HG03175 (cell line): ENCODE measurements around the gene MGA.
"Not testable (repeated sequence)": the region's sequence is repeated elsewhere in the genome, so short reads cannot be mapped to it uniquely, and the experiment has no call there.

Source experiments
- ATAC-seq: cut with Tn5 transposase; IDR thresholded peaks from one replicate; pipeline ENCODE4 v1.9.1; 2021; ENCODE audit warnings: mild to moderate bottlenecking, moderate library complexity; ENCODE audit not compliant: unreplicated experiment

Gene MGA

DNA sequence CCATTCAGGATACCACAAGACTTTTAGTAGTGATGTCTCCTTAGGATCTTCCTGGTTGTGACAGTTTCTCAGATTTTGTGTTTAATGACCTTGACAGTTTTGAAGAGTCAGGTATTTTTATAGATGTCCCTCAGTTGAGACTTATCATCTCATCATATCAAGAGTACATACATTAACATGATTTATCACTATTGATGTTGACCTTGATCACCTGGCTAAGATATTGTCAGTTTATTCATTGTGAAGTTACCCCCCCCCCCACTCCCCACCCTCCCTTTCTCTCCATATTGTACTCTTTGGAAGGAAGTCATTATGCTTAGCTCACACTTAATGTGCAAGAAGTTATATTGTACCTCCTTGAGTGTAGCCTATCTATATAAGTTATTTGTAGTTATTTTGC lies 42.9 kb downstream of the MGA start:
- ATAC-seq, result no peak

DNA sequence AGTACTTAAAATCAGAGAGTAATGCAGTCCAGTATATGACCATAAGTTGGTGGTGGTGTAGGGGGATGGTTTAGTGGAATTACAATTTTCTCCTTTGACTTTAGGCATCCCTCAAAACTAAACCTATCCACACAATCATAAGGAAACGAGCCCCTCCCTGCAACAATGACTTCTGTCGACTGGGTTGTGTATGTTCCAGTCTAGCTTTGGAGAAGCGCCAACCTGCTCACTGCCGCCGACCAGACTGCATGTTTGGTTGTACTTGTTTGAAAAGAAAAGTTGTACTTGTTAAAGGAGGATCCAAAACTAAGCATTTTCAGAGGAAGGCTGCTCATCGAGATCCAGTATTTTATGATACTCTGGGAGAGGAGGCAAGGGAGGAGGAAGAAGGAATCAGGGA lies 52.8 kb downstream of the MGA start:
- no peak for ATAC-seq

DNA sequence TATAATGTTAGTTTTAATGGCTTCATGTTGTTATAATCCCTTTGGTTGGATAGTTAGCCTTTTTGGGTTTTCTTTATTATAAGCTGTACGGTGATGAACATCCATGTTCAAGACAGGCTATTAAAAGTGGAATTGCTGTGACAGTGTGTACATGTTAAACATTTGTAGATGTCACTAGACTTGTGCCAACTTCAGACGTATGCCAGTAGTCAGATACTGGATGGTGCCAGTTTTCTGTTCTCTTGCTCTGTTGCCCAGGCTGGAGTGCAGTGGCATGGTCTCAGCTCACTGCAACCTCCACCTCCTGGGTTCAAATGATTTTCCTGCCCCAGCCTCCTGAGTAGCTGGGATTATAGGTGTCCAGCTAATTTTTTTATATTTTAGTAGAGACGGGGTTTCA lies 54.1 kb downstream of the MGA start:
- ATAC-seq, result no peak

DNA sequence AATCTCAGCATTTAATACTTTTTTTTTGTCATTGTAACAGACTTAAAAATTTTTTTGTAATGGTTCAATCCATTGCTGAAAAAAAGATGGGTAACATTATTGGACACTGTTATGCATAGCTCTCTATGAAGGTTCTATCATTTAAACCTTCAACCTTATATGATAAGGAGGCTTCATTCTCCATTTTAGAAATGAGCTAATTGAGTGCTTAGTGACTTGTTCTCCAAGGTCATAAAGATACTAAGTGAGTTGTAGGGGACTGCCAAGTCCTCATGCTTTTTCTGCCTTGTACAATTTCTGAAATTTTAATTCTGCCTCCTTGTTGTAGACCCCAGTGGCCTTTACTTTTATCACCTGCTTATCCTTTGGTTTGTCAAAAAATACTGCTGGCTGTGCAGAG lies 56.7 kb downstream of the MGA start:
- no peak for ATAC-seq

DNA sequence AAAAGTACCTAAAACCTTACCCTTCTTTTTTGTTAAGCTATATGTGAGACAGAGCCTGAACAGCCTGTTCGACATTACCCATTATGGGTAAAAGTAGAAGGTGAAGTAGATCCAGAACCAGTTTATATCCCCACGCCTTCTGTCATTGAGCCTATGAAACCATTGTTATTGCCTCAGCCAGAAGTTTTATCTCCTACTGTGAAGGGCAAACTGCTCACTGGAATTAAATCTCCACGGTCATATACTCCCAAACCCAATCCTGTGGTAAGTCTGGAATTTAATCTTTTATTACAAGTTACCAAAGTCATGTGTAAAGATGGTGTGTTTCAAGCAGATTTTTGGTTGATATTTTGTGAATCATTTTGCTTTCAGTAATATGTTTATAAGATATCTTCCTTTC lies 66.9 kb downstream of the MGA start:
- ATAC-seq, result no peak

DNA sequence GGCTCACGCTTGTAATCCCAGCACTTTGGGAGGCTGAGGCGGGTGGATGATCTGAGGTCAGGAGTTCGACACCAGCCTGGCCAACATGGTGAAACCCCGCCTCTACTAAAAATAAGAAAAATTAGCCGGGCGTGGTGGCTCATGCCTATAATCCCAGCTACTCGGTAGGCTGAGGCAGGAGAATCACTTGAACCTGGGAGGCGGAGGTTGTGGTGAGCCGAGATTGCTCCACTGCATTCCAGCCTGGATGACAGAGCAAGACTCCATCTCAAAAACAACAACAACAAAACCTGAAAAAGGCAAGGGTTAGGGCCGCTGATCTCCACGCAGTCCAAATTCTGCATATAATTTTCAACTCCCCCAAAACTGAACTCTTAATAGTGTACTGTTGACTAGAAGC lies 67.9 kb downstream of the MGA start:
- ATAC-seq, result not testable (repeated sequence)

DNA sequence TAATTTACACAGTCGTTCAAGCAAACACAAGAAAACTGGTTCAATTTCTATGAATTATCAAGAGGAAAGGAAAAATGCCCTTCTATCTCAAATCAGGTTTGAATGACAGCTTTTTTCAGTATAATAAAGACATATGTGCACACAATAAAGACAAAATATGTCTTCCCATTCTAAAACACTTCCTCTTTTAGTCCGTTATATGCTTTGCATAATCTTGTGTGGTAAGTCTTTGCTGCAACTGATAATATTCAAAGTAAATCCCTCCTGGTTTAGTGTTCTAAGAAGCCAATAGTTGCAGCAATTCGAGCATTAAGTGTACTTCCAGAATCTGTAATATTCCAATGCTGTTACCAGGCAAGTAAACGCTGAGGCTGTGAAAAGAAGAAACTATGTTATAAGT lies 70.3 kb downstream of the MGA start:
- ATAC-seq, result no peak

DNA sequence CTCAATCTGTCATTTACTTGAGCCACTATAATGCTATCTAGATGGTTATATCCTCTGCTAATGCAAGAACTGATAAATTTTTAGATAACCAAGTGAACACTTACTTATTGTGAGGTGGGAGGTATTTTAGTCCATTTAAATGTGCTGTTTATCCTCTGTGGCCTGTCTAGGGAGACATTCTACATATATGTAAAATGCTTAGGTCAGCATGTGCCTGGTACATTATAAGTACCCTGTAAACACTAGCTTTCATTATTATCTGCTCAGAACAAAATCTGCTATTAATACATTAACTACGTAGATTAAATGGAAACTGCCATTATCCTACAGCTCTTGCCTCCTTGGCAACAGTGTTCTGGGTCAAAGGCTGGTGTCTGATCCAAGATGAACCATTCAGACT lies 72.3 kb downstream of the MGA start:
- ATAC-seq, result no peak

DNA sequence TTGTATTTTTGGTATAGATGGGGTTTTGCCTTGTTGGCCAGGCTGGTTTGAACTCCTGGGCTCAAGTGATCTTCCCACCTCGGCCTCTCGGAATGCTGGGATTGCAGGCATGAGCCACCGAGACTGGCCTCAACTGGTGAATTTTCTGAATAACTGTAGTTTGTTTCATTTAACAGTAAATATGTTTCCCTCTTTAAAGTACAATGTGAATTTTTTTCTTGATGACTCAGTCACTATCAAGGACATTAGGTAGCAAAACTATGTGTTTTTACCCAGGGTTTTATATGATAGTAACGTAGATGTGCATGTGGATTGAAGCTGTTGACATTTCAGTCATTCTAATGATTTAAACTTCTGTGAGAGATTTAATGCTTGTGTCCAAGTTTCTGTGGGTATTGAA lies 73.9 kb downstream of the MGA start:
- no peak for ATAC-seq

DNA sequence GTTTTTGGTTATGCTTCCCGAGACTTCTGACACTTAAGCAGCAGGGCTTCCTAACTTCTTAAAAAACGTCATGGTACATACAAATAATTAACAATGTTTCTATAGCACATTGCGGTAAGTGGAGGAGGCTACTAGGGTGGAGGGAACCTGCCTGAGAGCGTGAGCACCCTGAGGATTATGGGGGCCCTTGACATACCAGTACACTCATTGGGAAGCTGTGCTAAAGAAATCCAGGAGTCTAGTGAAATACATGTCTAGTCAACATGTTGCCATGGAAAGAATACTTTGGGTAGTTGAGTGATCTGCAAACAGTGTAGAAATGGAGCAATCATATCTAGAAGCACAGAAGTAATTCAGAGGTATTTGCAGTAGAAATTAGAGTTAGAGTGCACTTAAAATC lies 74.8 kb downstream of the MGA start:
- no peak for ATAC-seq

DNA sequence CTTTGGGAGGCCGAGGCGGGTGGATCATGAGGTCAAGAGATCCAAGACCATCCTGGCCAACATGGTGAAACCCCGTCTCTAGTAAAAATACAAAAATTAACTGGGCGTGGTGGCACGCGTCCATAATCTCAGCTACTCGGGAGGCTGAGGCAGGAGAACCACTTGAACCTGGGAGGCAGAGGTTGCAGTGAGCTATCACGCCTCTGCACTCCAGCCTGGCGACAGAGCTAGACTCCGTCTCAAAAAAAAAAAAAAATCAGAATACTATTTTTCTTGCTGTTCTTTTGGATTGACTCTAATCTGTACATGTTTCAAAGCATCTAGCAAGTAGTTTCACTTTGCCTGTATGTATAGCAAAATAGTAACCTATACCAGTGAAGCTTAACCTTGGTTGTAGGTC lies 75.3 kb downstream of the MGA start:
- not testable (repeated sequence) for ATAC-seq

DNA sequence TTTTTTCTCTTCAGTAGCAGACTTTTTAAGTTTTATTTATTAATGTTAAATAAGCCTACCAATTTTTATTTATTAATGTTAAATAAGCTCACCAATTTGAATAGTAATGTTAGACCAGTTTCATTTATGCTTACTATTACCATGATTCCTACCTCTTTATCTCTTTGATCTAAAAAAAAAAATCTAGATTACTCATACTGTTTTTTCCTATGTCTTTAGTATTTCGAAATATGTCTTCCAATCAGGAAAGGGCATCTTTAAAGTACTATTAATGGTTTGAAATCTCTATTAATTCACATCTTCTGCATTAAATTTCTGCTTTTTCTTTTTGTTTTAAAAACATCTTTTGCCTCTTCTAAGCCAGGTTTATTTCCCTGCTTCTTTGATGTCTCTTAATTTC lies 86.6 kb downstream of the MGA start:
- no peak for ATAC-seq

DNA sequence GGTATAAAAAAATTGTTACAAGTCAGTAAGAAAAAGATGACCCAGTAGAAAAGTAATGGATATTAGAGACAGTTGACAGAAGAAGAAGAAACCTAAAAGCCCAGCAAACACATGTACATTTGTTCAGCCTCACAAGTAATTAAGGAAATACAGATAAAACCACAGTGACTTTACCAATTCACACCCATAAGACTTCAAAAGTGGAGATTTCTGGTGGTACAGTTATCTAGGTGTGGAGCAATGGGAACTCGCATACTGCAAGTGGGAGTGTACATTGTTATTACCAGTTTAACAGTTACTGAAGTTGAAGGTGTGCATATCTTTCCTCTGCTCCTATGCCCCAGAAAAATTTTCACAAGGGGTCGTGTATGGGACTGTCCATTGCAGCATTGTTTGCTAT lies 96.0 kb downstream of the MGA start:
- ATAC-seq, result no peak

DNA sequence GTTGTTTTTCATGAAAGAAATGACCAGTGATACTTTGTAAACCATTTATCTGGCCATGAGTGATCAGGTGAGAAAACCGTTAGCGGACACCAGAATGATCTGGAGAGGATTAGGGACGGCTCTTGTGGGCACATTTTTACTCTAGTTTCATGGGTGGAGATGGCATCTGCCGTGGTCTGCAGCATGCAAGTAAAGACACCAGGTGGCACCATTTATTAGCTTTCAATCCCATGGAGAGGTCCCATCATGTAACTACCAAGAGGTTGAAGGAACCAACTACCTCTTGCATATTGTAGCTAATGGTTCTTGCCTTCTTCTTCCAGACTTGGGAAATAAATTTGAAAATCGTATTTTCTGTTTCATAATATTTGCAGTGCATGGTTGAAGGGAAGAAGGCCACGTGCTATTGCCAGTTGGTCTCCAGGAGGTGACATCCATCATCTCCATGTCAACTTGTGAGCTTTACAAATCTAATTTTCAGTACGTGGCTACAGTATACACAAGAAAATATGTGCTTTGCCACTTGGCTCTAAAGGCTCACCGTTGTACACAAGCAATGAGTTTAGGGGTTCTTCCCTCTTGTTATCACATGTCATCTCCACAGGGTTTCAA lies 112.6 kb downstream of the MGA start:
- ATAC-seq, result no peak

DNA sequence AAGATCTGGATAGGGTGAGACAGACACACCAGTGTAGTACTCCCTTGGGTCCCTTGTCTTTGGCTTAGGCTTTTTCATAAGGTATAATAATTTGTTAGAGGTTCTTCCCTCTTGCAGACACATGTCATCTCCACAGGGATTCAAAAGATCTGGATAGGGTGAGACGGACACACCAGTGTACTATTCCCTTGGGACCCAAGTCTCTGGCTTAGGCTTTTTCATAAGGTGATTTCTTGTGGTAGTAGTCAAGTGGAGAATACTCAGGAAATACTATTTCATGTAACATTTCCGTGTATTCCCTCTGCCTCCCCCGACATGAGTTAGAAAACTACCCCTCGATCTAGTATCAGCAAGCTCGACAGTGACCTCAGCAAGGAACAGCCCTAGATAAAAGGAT lies 113.1 kb downstream of the MGA start:
- no peak for ATAC-seq

DNA sequence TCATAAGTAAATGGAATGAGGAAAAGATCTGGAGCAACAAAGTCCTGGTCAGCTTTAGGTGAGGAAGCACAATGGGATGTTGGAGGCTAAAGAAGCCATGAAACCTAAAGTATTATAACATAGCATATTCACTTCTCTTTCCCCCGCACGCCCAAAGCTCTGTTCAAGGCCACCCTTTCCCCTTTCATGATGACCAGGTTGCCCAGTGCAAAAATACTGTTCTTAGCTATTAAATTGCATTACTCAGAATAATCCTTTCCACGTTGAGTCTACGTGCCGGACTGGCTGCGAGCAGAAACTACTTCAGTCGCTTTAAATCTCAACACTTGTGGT lies 113.5 kb downstream of the MGA start:
- peak; percentile 1 for ATAC-seq

DNA sequence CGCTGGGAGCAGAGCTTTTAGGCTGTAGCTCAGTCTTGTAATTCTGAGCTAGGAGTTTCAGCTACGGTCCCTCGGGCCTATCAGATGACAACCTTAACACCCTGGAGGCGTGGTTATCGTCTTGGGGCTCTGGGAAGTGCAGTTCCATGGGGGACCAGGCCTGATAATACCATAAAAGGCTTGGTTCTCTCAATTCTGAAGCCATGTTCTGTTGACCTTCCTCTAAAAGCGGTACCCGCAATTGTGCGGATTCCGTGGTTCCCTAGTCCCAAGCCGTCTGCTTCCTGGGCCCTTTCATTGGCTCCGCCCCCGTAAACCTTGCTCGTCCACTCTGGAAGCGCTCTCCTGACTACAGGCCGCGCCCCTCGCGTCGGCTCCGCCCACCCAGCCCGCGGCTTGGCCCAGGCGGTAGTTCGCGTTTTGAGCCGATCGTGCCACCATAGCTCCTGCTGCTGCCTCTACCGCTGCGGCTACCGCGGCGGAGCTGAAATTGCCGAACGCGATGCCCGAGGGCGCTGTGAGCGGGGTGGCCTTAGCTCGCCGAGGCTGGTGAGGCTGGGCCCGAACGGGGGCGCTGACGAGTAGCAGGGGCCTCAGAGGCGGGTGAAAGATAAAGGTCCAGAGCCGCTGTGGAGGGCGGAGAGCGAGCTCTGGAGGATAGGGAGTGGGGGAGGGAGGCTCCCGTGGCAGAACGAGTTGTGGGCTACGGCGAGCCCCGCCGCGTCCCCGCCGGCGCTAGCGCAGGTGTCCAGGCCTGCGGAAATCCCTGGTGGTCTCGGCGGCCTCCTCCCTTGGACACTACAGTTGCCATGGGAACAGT lies 114.1 kb downstream of the MGA start, which contains the start of gene MAPKBP1:
Gene MAPKBP1 (plus strand): TSS at position 423 of the 820 bp plus-strand sequence. CDS start 792 bp downstream, outside the sequence.
- peak; percentile 80 for ATAC-seq

DNA sequence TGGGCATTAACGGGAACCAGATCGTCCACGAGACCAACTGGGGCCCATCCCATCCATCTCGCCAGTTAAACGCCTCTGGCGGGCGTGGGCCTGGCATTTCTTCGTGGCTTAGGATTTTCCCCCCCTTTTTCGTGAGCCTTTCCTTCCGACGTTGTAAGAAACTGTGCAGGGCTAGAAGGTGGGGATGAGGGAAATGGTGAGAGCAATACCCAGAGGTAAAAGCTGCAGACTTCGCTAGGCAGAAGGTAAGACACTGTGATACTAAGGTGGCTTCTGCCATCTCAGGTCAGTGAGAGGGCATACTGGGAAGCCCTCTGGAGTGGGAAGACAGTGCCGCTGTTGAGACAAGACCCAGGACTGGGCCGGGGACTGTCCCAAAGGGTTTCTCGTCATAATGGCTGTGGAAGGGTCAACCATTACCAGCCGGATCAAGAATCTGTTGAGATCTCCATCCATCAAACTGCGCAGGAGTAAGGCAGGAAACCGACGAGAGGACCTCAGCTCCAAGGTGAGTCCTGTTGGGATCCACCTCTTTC lies 114.7 kb downstream of the MGA start:
- no peak for ATAC-seq

DNA sequence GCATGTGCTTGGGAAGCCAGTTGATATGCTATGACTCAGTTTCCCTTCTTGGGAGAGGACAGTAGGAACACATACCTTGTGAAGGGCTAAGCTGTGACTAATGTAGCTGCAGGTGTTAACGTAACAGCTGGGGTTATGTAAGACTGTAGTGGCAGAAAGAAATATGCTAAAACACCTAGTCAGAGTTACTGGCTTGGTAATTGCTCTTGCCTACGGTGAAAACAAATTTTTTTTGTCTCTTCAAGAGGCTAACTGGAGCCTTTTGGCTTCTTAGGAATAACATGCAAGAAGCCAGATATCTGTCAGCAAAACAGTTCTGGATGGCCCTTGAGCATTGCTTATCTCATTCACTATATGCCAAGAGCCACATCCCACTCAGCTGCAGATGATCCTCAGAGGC lies 115.4 kb downstream of the MGA start:
- ATAC-seq, result no peak

DNA sequence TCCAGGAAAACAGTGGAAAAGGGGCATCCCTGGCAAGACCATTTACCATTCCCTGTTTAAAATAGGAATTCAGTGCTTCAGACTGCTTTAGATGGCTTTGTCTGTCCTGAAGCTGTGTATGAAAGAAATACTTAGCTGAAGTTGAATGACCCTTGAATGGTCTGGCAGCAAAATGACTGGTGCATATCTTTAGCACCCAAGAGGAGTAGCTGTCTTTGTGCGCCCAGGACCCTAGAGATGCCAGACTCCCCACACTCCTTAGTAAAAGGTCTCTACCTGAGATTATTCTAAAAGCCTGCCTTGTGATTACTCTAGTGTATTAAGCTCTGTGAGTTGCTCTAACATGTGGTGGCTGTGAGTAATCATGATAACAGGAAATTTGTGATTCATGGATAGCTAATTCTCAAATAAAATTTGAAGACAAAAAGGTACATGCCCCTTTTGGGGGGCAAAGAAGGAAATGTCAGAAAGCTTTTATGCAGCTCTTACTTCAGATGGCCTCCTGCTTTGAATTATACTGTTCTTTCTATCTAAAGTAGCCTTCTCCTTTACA lies 117.3 kb downstream of the MGA start:
- ATAC-seq, result no peak

DNA sequence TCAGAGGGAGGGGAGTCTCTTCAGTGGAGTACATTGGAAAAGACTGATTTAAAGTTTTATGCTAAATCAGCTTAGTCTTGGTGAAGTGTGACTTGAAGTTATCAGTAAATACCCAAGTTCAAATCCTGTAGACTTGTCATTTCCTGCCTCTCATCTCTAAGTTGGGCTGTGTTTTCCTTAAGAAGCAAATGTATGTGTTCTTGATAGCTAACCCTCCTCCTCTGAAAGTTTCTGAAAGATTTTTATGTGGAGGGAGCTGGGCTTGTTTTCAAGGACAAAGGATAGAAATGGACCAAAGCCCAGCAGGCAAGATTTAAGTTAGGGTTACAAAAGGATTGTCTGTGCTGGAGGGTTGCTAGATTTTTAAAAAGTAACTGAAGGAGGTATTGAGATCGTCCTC lies 118.3 kb downstream of the MGA start:
- ATAC-seq, result no peak

DNA sequence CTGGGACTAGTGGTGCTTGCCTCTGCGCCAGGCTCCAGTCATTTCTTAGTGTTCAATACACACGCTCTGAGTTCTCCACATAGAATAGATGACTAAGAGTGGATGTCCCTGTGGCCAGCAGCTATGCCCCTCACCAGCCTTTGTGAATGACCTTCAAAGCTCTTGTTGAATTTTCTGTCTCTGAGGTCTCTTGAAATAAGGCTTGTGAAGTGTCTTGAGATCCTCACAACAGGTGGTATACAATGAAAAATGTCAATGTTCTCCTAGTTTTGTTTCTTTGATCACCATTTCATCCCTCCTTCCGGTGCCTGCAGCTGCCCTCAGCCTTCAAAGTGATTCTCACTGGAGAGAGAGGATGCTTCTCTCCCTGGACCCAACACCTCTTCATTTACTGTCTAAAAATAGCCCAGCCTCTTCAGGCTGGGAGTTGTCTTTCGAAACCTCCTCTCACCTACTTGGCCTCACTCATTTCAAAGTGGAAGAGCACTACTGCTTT lies 119.5 kb downstream of the MGA start:
- no peak for ATAC-seq
